Heart right ventricle (tissue), 16 donors: ENCODE measurements around the gene HRCT1. TPM values are rescaled to one million over a fixed set of nuclear protein-coding genes. Genes with fewer than 3 reads are reported as not detected.

Source experiments
- ATAC-seq, 8 donors: fragments of 200-7000 bp; cut with Tn5 transposase; one replicate each; pipeline ENCODE4 v1.9.1; 2020; ENCODE audit warnings: mild to moderate bottlenecking in 8 of 8, moderate library complexity in 8 of 8, moderate number of reproducible peaks in 1 of 8
- DNase-seq, 2 donors: peaks; one replicate each; pipeline ENCODE4 v3.0.0-alpha.2; 2020
- H3K27ac ChIP-seq, 10 donors: fragments of 200-600 bp; sonication (generic) in 2 of 10; one replicate each; pipeline versions ENCODE4 v1.5.0 to v1.8.0; 2020 to 2022; ENCODE audit warnings: mild to moderate bottlenecking in 3 of 10
- H3K27me3 ChIP-seq, 7 donors: fragments of 200-600 bp; one replicate each; pipeline ENCODE4 v1.8.0; 2021 to 2022; ENCODE audit warnings: mild to moderate bottlenecking in 2 of 7
- H3K36me3 ChIP-seq, 9 donors: fragments of 200-600 bp; sonication (generic) in 1 of 9; one replicate each; pipeline versions ENCODE4 v1.5.0 to v1.8.0; 2020 to 2022; ENCODE audit warnings: mild to moderate bottlenecking in 2 of 9
- H3K4me1 ChIP-seq, 9 donors: fragments of 200-600 bp; sonication (generic) in 1 of 9; one replicate each; pipeline versions ENCODE4 v1.5.0 to v1.8.0; 2020 to 2022; ENCODE audit warnings: mild to moderate bottlenecking in 4 of 9
- H3K4me3 ChIP-seq, 10 donors: fragments of 200-600 bp; sonication (generic) in 2 of 10; one replicate each; pipeline versions ENCODE4 v1.5.0 to v1.8.0; 2020 to 2022; ENCODE audit warnings: mild to moderate bottlenecking in 7 of 10, moderate library complexity in 2 of 10
- H3K9me3 ChIP-seq, 11 donors: fragments of 200-600 bp in 10 of 11; sonication (generic) in 2 of 11; one replicate each; pipeline versions ENCODE4 v1.5.0 to v1.8.0; 2013 to 2022; ENCODE audit warnings: mild to moderate bottlenecking in 2 of 11, control low read depth in 1 of 11, moderate library complexity in 1 of 11
- WGBS, 2 donors: extraction: QIAGEN DNeasy Blood & Tissue Kit; methylation state at CpG; one replicate each; pipeline ENCODE4 v1.1.7; 2013; ENCODE audit warnings: inconsistent platforms in 1 of 2; 5-methylcytosine and 5-hydroxymethylcytosine counted together
- intact Hi-C, 10 donors: fragments of 100-400 bp; cut with DNase I; formaldehyde crosslinking; loops; one replicate each; pipeline versions ENCODE4 v1.11.1 to v1.14.2; 2022
- polyA plus RNA-seq, 2 donors: library from polyadenylated mRNA; stranded (reverse); fragments of 200-250 nt; gene quantifications; one replicate each; pipeline ENCODE4 v1.2.3, GENCODE V29; 2013
- total RNA-seq, 10 donors: library from RNA; stranded (reverse); fragmentation: NEBNext Ultra II Directional in 3 of 10; extraction: Animal tissue kit (Norgen Biotek cat#: 25700) in 3 of 10; gene quantifications; one replicate each; pipeline versions ENCODE4 v1.2.1 to v1.2.4, GENCODE V29; 2021 to 2023
- TF ChIP-seq, protein P1 (sequence below), 9 donors: fragments of 200-600 bp; sonication (generic) in 2 of 9; IDR thresholded peaks; one replicate each; pipeline versions ENCODE4 v1.5.0 to v1.8.0; 2021 to 2022; ENCODE audit warnings: antibody characterized with exemption in 9 of 9, mild to moderate bottlenecking in 5 of 9, moderate library complexity in 1 of 9
- donor health status: Arrhythmogenic right ventricular cardiomyopathy.
- donor health status: ischemic (EF 13 %, LVEDD 7.1; RV severe dilation, severe dysfunction).
- donor health status: healthy with polysubstance abuse.
- donor health status: DM: no; HTN: yes; CAD: no.
- donor health status: DM: no; HTN: no; CAD: no.
- donor health status: ischemic (EF 25% LVEDD 6.9; RV normal size, moderate dysfunction).
- donor health status: ischemic (EF 25% LVEDD 5.7; RV mildly dilated, moderate dysfunction).
- donor health status: healthy.
- donor health status: DM: yes; HTN: yes; CAD: no.
- donor health status: Ischemic cardiomyopathy.
- donor health status: ischemic (EF 35%, LVEDD 5.7; RV mildly dilated, moderate dysfunction).
- donor health status: nonischemic (EF 11% LVEDD 7.7; RV severe dilation, severe dysfunction).
- donor health status: DM: yes; HTN: yes; CAD: no.
- donor health status: PGD.
- donor health status: ischemic (EF 29% LVEDD 5.4; RV normal size, mild dysfunction).
- donor health status: nonischemic (EF 23%, LVEDD 6.1; RV moderate dilation, normal function).

The HRCT1 gene
- total and polyA plus RNA-seq, 12 donors: 1.5 to 13.9 (median 3.2) TPM

DNA sequence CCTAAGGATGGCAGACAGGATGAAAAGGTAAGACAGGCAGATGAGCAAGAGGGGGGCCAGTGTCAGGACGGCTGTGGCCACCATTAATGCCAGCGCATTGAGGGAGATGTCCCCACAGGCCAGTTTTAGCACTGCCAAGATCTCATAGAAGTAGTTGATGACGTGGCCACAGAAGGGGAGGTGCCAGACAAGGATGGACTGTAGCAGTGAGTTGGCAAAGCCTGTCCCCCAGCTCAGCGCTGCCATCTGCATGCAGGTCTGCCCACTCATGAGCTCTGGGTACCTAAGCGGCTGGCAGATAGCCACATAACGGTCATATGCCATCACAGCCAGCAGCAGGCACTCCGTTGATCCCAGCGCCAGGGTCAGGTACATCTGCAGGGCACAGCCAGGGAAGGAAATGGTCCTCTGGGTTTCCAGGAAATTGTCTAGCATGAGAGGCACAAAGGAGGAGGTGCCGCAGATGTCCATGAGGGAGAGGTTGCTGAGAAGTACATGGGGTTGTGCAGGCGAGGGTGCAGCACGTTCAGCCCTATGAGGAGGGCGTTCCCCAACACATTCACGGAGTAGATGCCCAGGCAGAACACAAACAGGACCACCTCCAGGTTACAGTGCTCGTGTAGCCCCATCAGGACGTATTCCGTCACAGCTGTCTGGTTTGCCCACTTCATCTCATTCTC lies 46.6 kb upstream of the HRCT1 start:
- no peak for DNase-seq

DNA sequence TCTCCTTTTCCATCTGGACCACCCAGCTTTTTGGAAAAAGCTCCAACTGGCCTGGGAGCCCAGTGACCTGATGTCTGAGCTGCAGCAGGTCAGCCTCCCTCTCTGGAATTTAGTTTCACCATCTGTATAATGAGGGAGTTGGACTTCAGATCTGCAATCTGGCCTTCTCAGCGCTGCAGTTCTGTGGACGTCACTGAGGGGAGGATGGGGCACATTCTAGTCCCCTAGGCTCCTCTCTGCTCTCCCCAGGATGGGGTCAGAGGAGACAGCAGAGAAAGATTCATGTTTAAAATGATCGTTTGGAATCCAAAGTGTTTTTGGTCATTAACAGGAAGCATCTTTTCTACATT lies 46.0 kb upstream of the HRCT1 start:
- no peak overlapping the region for H3K4me3 ChIP-seq
- TF ChIP-seq, protein P1, sequence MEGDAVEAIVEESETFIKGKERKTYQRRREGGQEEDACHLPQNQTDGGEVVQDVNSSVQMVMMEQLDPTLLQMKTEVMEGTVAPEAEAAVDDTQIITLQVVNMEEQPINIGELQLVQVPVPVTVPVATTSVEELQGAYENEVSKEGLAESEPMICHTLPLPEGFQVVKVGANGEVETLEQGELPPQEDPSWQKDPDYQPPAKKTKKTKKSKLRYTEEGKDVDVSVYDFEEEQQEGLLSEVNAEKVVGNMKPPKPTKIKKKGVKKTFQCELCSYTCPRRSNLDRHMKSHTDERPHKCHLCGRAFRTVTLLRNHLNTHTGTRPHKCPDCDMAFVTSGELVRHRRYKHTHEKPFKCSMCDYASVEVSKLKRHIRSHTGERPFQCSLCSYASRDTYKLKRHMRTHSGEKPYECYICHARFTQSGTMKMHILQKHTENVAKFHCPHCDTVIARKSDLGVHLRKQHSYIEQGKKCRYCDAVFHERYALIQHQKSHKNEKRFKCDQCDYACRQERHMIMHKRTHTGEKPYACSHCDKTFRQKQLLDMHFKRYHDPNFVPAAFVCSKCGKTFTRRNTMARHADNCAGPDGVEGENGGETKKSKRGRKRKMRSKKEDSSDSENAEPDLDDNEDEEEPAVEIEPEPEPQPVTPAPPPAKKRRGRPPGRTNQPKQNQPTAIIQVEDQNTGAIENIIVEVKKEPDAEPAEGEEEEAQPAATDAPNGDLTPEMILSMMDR (IDR thresholded peaks at IDR 0.05): no peak
- DNase-seq: no peak
- 47 to 60% methylated on average over 3 of the region's 3 CpGs for WGBS, 2 donors
- no peaks in the 10 kb centered on the region for H3K36me3 ChIP-seq
- H3K27ac ChIP-seq: no peak overlapping the region
- H3K27me3 ChIP-seq: peaks cover 0 to 80% (median 5%) of the 10 kb centered on the region in 7 donors
- ATAC-seq: no peak
- intact Hi-C loops: no loop called here
- peaks cover 0 to 24% (median 0%) of the 10 kb centered on the region in 9 donors for H3K4me1 ChIP-seq
- no peaks in the 10 kb centered on the region for H3K9me3 ChIP-seq

More for the DNA sequence above, 46.6 kb upstream of the HRCT1 start:
- intact Hi-C loops: no loop called here
- no peak overlapping the region for H3K27ac ChIP-seq
- ATAC-seq: peak in 5 of 8 donors; percentile 40 to 54 (median 43)
- WGBS, 2 donors: 58 to 61% methylated on average over 16 of the region's 16 CpGs
- H3K4me3 ChIP-seq: no peak overlapping the region
- peaks cover 0 to 78% (median 5%) of the 10 kb centered on the region in 7 donors for H3K27me3 ChIP-seq
- H3K36me3 ChIP-seq: no peaks in the 10 kb centered on the region
- TF ChIP-seq, protein P1 (IDR thresholded peaks at IDR 0.05): peak in 1 of 9 donors; percentile 10
- H3K4me1 ChIP-seq: peaks cover 0 to 24% (median 0%) of the 10 kb centered on the region in 9 donors
- H3K9me3 ChIP-seq: no peaks in the 10 kb centered on the region

DNA sequence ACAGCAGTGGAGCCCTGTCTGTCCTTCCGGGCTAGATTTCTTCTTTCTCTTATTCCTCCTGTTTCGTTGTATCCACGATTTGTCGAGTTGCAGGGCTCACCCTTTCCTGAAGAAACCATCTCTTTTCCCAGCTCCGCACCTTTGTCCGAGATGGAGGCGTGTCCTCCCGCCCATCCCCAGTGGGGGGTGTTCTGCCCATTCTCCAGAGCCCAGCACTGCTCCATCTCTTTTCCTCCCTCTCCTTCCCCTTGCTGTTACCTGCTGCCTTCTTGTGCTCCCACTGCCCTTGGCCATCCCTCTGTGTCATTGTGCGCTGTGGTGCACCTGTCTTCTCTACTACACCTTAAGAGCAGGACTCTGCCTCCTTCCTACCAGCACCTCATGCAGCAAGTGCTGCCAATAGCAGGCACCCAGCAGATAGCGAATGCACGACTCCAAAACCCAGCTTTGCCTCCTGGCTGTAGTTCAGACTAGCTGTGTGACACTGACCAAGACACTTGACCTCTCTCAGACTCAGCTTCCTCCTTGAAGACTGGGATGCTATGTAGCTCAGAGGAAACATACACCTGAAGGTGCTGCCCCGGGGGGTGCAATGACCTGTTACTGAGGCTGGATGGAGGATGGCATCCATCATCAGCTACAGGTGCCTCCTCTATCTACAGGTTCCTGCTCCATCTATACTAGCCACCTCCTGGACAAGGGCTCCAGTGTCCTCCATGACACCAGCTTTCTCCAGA lies 44.7 kb upstream of the HRCT1 start:
- WGBS, 2 donors: 67 to 70% methylated on average over 12 of the region's 12 CpGs
- Histone ChIP-seq H3K27me3 (peaks cover 0 to 66% (median 5%) of the 10 kb centered on the region in 7 donors), H3K9me3 (no peaks in the 10 kb centered on the region), H3K4me3 (no peak overlapping the region), H3K27ac (no peak overlapping the region), H3K36me3 (no peaks in the 10 kb centered on the region), H3K4me1 (peaks cover 0 to 30% (median 0%) of the 10 kb centered on the region in 9 donors)
- ATAC-seq (no peak), DNase-seq (no peak)
- intact Hi-C loops: no loop called here
- TF ChIP-seq, protein P1 (IDR thresholded peaks at IDR 0.05): no peak

DNA sequence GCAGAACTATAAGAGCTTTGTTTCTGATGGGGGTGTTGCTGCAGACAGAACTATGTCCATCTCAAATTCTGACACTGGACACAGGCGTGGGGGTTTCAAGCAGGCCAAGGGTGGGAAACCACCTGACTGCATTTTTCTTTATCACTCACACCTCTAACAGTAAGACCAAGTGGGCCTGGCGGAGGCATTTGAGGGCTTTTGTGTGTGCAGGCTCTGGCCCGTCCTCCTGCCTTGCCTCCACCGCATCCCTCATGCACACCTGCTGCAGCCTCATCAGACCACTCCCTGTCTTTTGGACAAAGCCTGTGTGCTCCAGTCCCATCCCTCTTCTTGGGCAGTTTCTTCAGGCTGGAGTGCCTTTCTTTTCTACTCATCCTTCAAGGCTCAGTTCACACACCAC lies 43.7 kb upstream of the HRCT1 start:
- TF ChIP-seq, protein P1 (IDR thresholded peaks at IDR 0.05): no peak
- ATAC-seq: no peak

More for the DNA sequence above, 43.7 kb upstream of the HRCT1 start:
- DNase-seq: no peak
- intact Hi-C loops: no loop called here
- Histone ChIP-seq H3K4me3 (no peak overlapping the region), H3K36me3 (no peaks in the 10 kb centered on the region), H3K27ac (no peak overlapping the region), H3K4me1 (peaks cover 0 to 30% (median 0%) of the 10 kb centered on the region in 9 donors), H3K9me3 (no peaks in the 10 kb centered on the region), H3K27me3 (peaks cover 0 to 64% (median 5%) of the 10 kb centered on the region in 7 donors)
- whole genome bisulfite sequencing, 2 donors: 86 to 88% methylated on average over 4 of the region's 4 CpGs
